T-cell (primary cell): ENCODE measurements around the gene ELK3. TPM values are rescaled to one million over a fixed set of nuclear protein-coding genes. Genes with fewer than 3 reads are reported as not detected.

ENCODE experiments used
- ATAC-seq, 4 experiments: fragments of 200-7000 bp in 3 of 4; fragments of 150-1000 bp in 1 of 4; cut with Tn5 transposase; replicated peaks in 1 of 4; 1 replicate in 3 of 4; 2 replicates in 1 of 4; pipeline ENCODE4 v1.10.0; 2021; ENCODE audit warnings: moderate library complexity in 3 of 4, mild to moderate bottlenecking in 2 of 4, moderate number of reproducible peaks in 1 of 4
- CTCF ChIA-PET, 2 donors: fragments of 300-600 bp; sonication (Branson Sonifier 250); formaldehyde crosslinking; loops; one replicate each; lab custom pipeline; 2022; ENCODE audit warnings: antibody characterized with exemption in 2 of 2; lab: Charles Lee
- POLR2A ChIA-PET, 2 donors: fragments of 300-600 bp; sonication (Branson Sonifier 250); formaldehyde crosslinking; loops; one replicate each; lab custom pipeline; 2022; ENCODE audit warnings: antibody characterized with exemption in 2 of 2; lab: Charles Lee
- DNase-seq, 35 experiments: peaks; one replicate each; pipeline versions ENCODE4 v3.0.0 to v3.0.0-alpha.2; 2013 to 2023
- H3K27ac ChIP-seq: one replicate; pipeline ENCODE4 v1.5.1; 2013; ENCODE audit warnings: low read length
- H3K27me3 ChIP-seq, 2 experiments: replicated peaks in 1 of 2; 1 replicate in 1 of 2; 2 replicates in 1 of 2; pipeline versions ENCODE4 v1.6.1 to v1.7.0; 2013; ENCODE audit warnings: low read length in 1 of 2, mixed read lengths in 1 of 2; ENCODE audit not compliant: control insufficient read depth in 2 of 2, insufficient read depth in 2 of 2; ENCODE audit errors: extremely low read depth in 1 of 2
- H3K36me3 ChIP-seq, 2 donors: 1 replicate in 1 of 2; 2 replicates in 1 of 2; pipeline versions ENCODE4 v1.6.1 to v1.7.0; 2013; ENCODE audit warnings: low read length in 1 of 2; ENCODE audit not compliant: control insufficient read depth in 2 of 2, insufficient read depth in 1 of 2; ENCODE audit errors: extremely low read depth in 1 of 2
- H3K4me1 ChIP-seq, 2 experiments: 1 replicate in 1 of 2; 2 replicates in 1 of 2; pipeline versions ENCODE4 v1.6.1 to v1.7.0; 2013; ENCODE audit warnings: low read length in 2 of 2, mixed read lengths in 1 of 2; ENCODE audit not compliant: insufficient read depth in 2 of 2, control insufficient read depth in 1 of 2; ENCODE audit errors: extremely low read depth in 1 of 2
- H3K4me3 ChIP-seq, 2 donors: 1 replicate in 1 of 2; 2 replicates in 1 of 2; pipeline versions ENCODE4 v1.5.1 to v1.7.0; 2013; ENCODE audit warnings: mild to moderate bottlenecking in 2 of 2, low read length in 1 of 2, moderate library complexity in 1 of 2; ENCODE audit not compliant: control insufficient read depth in 1 of 2; ENCODE audit errors: extremely low read depth in 1 of 2
- H3K9me3 ChIP-seq: 2 replicates; pipeline ENCODE4 v1.7.0; 2013
- H3K27ac Mint-ChIP-seq, 2 donors: one replicate each; pipeline ENCODE4 v1.8.0; 2020 to 2021; ENCODE audit warnings: mild to moderate bottlenecking in 2 of 2, mixed read lengths in 2 of 2
- H3K27me3 Mint-ChIP-seq, 2 donors: one replicate each; pipeline ENCODE4 v1.8.0; 2021 to 2022; ENCODE audit warnings: mixed read lengths in 2 of 2
- H3K36me3 Mint-ChIP-seq: one replicate; pipeline ENCODE4 v1.8.0; 2021; ENCODE audit warnings: mixed read lengths
- H3K4me1 Mint-ChIP-seq, 3 donors: one replicate each; pipeline ENCODE4 v1.8.0; 2020 to 2022; ENCODE audit warnings: mixed read lengths in 3 of 3, mild to moderate bottlenecking in 1 of 3
- H3K4me3 Mint-ChIP-seq, 3 donors: one replicate each; pipeline ENCODE4 v1.8.0; 2020 to 2022; ENCODE audit warnings: mild to moderate bottlenecking in 3 of 3, mixed read lengths in 3 of 3, moderate library complexity in 3 of 3
- H3K9me3 Mint-ChIP-seq, 3 donors: one replicate each; pipeline ENCODE4 v1.8.0; 2020 to 2022; ENCODE audit warnings: mixed read lengths in 3 of 3
- WGBS: methylation state at CpG from one replicate; pipeline ENCODE4 v1.1.5; 2013; ENCODE audit warnings: missing lambda C conversion rate; ENCODE audit not compliant: insufficient coverage; 5-methylcytosine and 5-hydroxymethylcytosine counted together
- total RNA-seq, 35 experiments: library from RNA in 6 of 35; stranded (reverse) in 6 of 35; fragments of 120-200 nt in 1 of 35; gene quantifications; one replicate each; pipeline versions ENCODE4 v1.2.1 to v1.2.4 and lab custom pipeline; 2013 to 2026

Gene ELK3
- total RNA-seq, 5 donors from 2014 or later (not counting 1 experiment from before 2014, with no cell fraction given): 33.8 to 62.7 (median 55.5) TPM

- Mint-ChIP-seq H3K36me3 (peaks cover 63% of the 10 kb centered on the region), H3K9me3 (no peaks in the 10 kb centered on the region), H3K27ac (peak overlapping the region; percentile 44 to 46), H3K4me3 (no peak overlapping the region), H3K4me1 (peaks cover 26 to 36% (median 27%) of the 10 kb centered on the region in 3 donors), H3K27me3 (no peaks in the 10 kb centered on the region)
- peaks cover 3 to 30% of the 10 kb centered on the region in 2 donors for H3K36me3 ChIP-seq
- no peak overlapping the region for H3K4me3 ChIP-seq
- ATAC-seq (no peak), DNase-seq (no peak)
- ChIA-PET CTCF (interaction anchor here in 1 of 2 donors (0.7 to 1.1 kb wide), 2 partner anchors 23 to 247 kb away, joined by 3 read pairs; no protein-coding TSS in a partner anchor), POLR2A (no interaction called here)
- H3K9me3 ChIP-seq: no peaks in the 10 kb centered on the region
- H3K27ac ChIP-seq: no peak overlapping the region
- no peaks in the 10 kb centered on the region for H3K4me1 ChIP-seq
- H3K27me3 ChIP-seq: no peaks in the 10 kb centered on the region
These were observed 80.2 kb downstream of the ELK3 start for GRCh38 chr12:96274331-96274730.

DNA sequence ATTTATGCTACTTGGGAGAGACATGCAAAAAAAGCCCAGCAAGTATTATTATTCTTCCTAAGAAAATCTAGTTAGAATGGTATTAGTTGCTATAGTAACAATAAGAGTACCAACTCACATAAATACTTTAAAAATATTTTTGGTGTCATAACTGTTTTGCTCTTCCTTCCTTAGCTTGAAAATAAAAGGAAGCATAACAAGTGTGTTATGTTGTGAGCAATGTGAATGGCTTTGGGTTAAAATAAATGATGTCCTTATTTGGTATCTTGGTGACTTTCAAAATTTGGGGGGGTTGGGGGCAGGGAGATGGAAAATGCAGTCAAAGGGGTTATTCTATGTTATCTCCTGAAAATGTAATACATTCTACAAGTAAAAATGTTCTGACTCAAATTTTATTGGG lies 91.0 kb downstream of the ELK3 start:
- no peak for ATAC-seq
- Histone ChIP-seq H3K4me3 (no peak overlapping the region), H3K9me3 (no peaks in the 10 kb centered on the region), H3K4me1 (peaks cover 0 to 6% of the 10 kb centered on the region in 2 experiments), H3K27ac (no peak overlapping the region), H3K27me3 (no peaks in the 10 kb centered on the region), H3K36me3 (peaks cover 6 to 86% of the 10 kb centered on the region in 2 donors)
- Mint-ChIP-seq H3K27ac (peak overlapping the region; percentile 12 to 48), H3K36me3 (peaks cover 74% of the 10 kb centered on the region), H3K4me1 (peaks cover 14 to 21% (median 17%) of the 10 kb centered on the region in 3 donors), H3K9me3 (no peaks in the 10 kb centered on the region), H3K27me3 (no peaks in the 10 kb centered on the region), H3K4me3 (no peak overlapping the region)
- DNase-seq: no peak
- CTCF ChIA-PET: no interaction called here
- POLR2A ChIA-PET: interaction anchor here in 1 of 2 donors (0.7 kb wide), 2 partner anchors 97 to 1065 kb away, joined by 3 to 11 read pairs; no protein-coding TSS in a partner anchor

DNA sequence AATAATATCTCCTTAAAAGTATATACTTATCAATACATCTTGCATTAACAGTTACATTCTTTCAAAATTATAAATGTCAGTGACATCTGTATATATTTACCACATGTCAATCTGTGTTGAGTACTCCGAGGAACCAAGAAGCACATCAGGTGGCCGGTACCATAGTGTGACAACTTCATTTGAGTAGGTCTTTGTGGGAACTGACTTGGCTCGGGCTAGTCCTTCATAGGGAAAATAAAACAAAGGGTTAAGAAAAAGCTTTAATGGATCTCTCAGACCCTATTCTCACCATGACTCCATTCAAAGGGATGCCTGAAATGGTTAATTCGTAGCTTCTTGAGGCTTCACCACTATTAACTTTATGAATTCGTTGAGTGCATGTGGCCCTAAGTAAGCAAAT lies 94.9 kb downstream of the ELK3 start:
- H3K4me1 ChIP-seq: peaks cover 0 to 6% of the 10 kb centered on the region in 2 experiments
- WGBS: no CpG with 5 or more reads among the region's 5 CpGs
- Mint-ChIP-seq H3K36me3 (peaks cover 56% of the 10 kb centered on the region), H3K4me1 (peaks cover 15 to 24% (median 21%) of the 10 kb centered on the region in 3 donors), H3K4me3 (no peak overlapping the region), H3K27me3 (no peaks in the 10 kb centered on the region), H3K27ac (no peak overlapping the region), H3K9me3 (no peaks in the 10 kb centered on the region)
- ChIA-PET POLR2A (no interaction called here), CTCF (no interaction called here)
- H3K36me3 ChIP-seq: peaks cover 6 to 66% of the 10 kb centered on the region in 2 donors
- no peak overlapping the region for H3K27ac ChIP-seq
- no peaks in the 10 kb centered on the region for H3K9me3 ChIP-seq
- no peaks in the 10 kb centered on the region for H3K27me3 ChIP-seq
- DNase-seq (no peak), ATAC-seq (no peak)
- no peak overlapping the region for H3K4me3 ChIP-seq

GRCh38 chr12:96293093-96293492 lies 98.9 kb downstream of the ELK3 start:
- WGBS: no CpG with 5 or more reads among the region's 2 CpGs
- H3K27me3 Mint-ChIP-seq: no peaks in the 10 kb centered on the region
- Histone ChIP-seq H3K4me1 (peaks cover 0 to 10% of the 10 kb centered on the region in 2 experiments), H3K27me3 (no peaks in the 10 kb centered on the region), H3K9me3 (no peaks in the 10 kb centered on the region), H3K4me3 (no peak overlapping the region), H3K36me3 (peaks cover 0 to 40% of the 10 kb centered on the region in 2 donors), H3K27ac (no peak overlapping the region)
- CTCF ChIA-PET: interaction anchor here in 1 of 2 donors (0.6 kb wide), 1 partner anchor 102 kb away, joined by 3 read pairs; no protein-coding TSS in a partner anchor
- no peaks in the 10 kb centered on the region for H3K9me3 Mint-ChIP-seq
- POLR2A ChIA-PET: interaction anchor here in 1 of 2 donors (0.5 kb wide), 1 partner anchor 193 kb away, joined by 4 read pairs; no protein-coding TSS in a partner anchor
- peaks cover 15 to 37% (median 33%) of the 10 kb centered on the region in 3 donors for H3K4me1 Mint-ChIP-seq
- no peak for ATAC-seq
- no peak overlapping the region for H3K4me3 Mint-ChIP-seq
- peaks cover 33% of the 10 kb centered on the region for H3K36me3 Mint-ChIP-seq
- DNase-seq: no peak
- H3K27ac Mint-ChIP-seq: no peak overlapping the region

GRCh38 chr12:96294831-96295230 lies 100.7 kb downstream of the ELK3 start:
- Mint-ChIP-seq H3K4me3 (no peak overlapping the region), H3K9me3 (no peaks in the 10 kb centered on the region), H3K27ac (peak overlapping the region; percentile 22 to 80), H3K36me3 (peaks cover 30% of the 10 kb centered on the region), H3K4me1 (peaks cover 9 to 28% (median 28%) of the 10 kb centered on the region in 3 donors), H3K27me3 (no peaks in the 10 kb centered on the region)
- Histone ChIP-seq H3K4me3 (no peak overlapping the region), H3K4me1 (peaks cover 0 to 5% of the 10 kb centered on the region in 2 experiments), H3K27me3 (no peaks in the 10 kb centered on the region), H3K36me3 (peaks cover 0 to 34% of the 10 kb centered on the region in 2 donors), H3K9me3 (no peaks in the 10 kb centered on the region), H3K27ac (peak overlapping the region; percentile 19)
- DNase-seq (peak in 1 of 35 experiments; percentile 50), ATAC-seq (no peak)
- ChIA-PET CTCF (interaction anchor here in 1 of 2 donors (0.9 to 1.4 kb wide), 2 partner anchors 222 to 234 kb away, joined by 3 to 8 read pairs; no protein-coding TSS in a partner anchor), POLR2A (interaction anchor here in 1 of 2 donors (0.6 kb wide), 1 partner anchor 102 kb away, joined by 5 read pairs; no protein-coding TSS in a partner anchor)
- WGBS: 57% methylated on average over 1 of the region's 3 CpGs

GRCh38 chr12:96295532-96296160 lies 101.5 kb downstream of the ELK3 start:
- ChIA-PET POLR2A (no interaction called here), CTCF (interaction anchor here in 1 of 2 donors (0.7 to 1.4 kb wide), 4 partner anchors 15 to 235 kb away, joined by 3 to 8 read pairs (median 4); no protein-coding TSS in a partner anchor)
- peak overlapping the region in 2 of 3 donors; percentile 36 to 49 for H3K4me3 Mint-ChIP-seq
- H3K36me3 ChIP-seq: peaks cover 0 to 40% of the 10 kb centered on the region in 2 donors
- H3K4me1 ChIP-seq: peaks cover 0 to 5% of the 10 kb centered on the region in 2 experiments
- H3K9me3 ChIP-seq: no peaks in the 10 kb centered on the region
- H3K4me1 Mint-ChIP-seq: peaks cover 9 to 28% (median 28%) of the 10 kb centered on the region in 3 donors
- DNase-seq: no peak
- peak in 2 of 4 experiments; percentile 50 to 55 for ATAC-seq
- no peaks in the 10 kb centered on the region for H3K27me3 Mint-ChIP-seq
- H3K9me3 Mint-ChIP-seq: no peaks in the 10 kb centered on the region
- H3K27ac ChIP-seq: no peak overlapping the region
- H3K36me3 Mint-ChIP-seq: peaks cover 33% of the 10 kb centered on the region
- H3K27ac Mint-ChIP-seq: peak overlapping the region; percentile 68 to 80
- 100% methylated on average over 1 of the region's 6 CpGs for WGBS
- H3K4me3 ChIP-seq: no peak overlapping the region
- no peaks in the 10 kb centered on the region for H3K27me3 ChIP-seq
